Cardiac muscle cell (in vitro differentiated cells and primary cell): ENCODE results near the gene KANSL1. TPM values are rescaled to one million over a fixed set of nuclear protein-coding genes. Genes with fewer than 3 reads are reported as not detected.

Source experiments
- DNase-seq, 2 donors: peaks; one replicate each; pipeline versions ENCODE4 v3.0.0 to v3.0.0-alpha.2; 2010 to 2017; ENCODE audit warnings: low read depth in 1 of 2, low spot score in 1 of 2
- H3K27ac ChIP-seq: fragments of 200-600 bp; sonication (generic); 2 replicates; pipeline ENCODE4 v1.5.1; 2016
- H3K27me3 ChIP-seq: fragments of 200-600 bp; sonication (generic); 2 replicates; pipeline ENCODE4 v1.6.0; 2016; ENCODE audit warnings: control low read depth
- H3K36me3 ChIP-seq: fragments of 200-600 bp; sonication (generic); 2 replicates; pipeline ENCODE4 v1.5.1; 2016; ENCODE audit warnings: control low read depth
- H3K4me1 ChIP-seq: fragments of 200-600 bp; sonication (generic); 2 replicates; pipeline ENCODE4 v1.8.1; 2017; ENCODE audit warnings: low read depth, mild to moderate bottlenecking, mixed run types
- H3K4me3 ChIP-seq: fragments of 200-600 bp; sonication (generic); 2 replicates; pipeline ENCODE4 v1.5.1; 2016; ENCODE audit warnings: mild to moderate bottlenecking
- H3K9me3 ChIP-seq: fragments of 200-600 bp; sonication (generic); 2 replicates; pipeline ENCODE4 v1.5.1; 2017; ENCODE audit warnings: low read depth, mild to moderate bottlenecking, control low read depth
- polyA plus RNA-seq: library from polyadenylated mRNA; unstranded; fragments of >200 nt; fragmentation: Nextera tagmentation; extraction: Ambion mirVana; gene quantifications from 2 replicates; pipeline ENCODE4 v1.2.1, GENCODE V29; 2016
- total RNA-seq: library from RNA; depleted of rRNA; stranded (reverse); fragments of >200 nt; gene quantifications from 2 replicates; pipeline ENCODE4 v1.2.3, GENCODE V29; 2016
- TF ChIP-seq, protein P1 (sequence below): IDR thresholded peaks from 2 replicates; pipeline ENCODE4 v1.5.1; 2012; ENCODE audit warnings: low read depth, mild to moderate bottlenecking, low read length

Gene KANSL1
- total and polyA plus RNA-seq, 2 experiments from 2014 or later, result 52.6 to 109 TPM

- no peak overlapping the region for H3K27ac ChIP-seq
- no peaks in the 10 kb centered on the region for H3K9me3 ChIP-seq
- peak in 1 of 2 donors; percentile 14 for DNase-seq
- no peaks in the 10 kb centered on the region for H3K36me3 ChIP-seq
- H3K27me3 ChIP-seq, result no peaks in the 10 kb centered on the region
- TF ChIP-seq, protein P1, sequence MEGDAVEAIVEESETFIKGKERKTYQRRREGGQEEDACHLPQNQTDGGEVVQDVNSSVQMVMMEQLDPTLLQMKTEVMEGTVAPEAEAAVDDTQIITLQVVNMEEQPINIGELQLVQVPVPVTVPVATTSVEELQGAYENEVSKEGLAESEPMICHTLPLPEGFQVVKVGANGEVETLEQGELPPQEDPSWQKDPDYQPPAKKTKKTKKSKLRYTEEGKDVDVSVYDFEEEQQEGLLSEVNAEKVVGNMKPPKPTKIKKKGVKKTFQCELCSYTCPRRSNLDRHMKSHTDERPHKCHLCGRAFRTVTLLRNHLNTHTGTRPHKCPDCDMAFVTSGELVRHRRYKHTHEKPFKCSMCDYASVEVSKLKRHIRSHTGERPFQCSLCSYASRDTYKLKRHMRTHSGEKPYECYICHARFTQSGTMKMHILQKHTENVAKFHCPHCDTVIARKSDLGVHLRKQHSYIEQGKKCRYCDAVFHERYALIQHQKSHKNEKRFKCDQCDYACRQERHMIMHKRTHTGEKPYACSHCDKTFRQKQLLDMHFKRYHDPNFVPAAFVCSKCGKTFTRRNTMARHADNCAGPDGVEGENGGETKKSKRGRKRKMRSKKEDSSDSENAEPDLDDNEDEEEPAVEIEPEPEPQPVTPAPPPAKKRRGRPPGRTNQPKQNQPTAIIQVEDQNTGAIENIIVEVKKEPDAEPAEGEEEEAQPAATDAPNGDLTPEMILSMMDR, result no peak
- H3K4me3 ChIP-seq, result no peak overlapping the region
- no peaks in the 10 kb centered on the region for H3K4me1 ChIP-seq
Measured at GRCh38 chr17:46013502-46014165, 179.6 kb downstream of the KANSL1 start.

GRCh38 chr17:46013127-46013501 lies 180.1 kb downstream of the KANSL1 start:
- Histone ChIP-seq H3K27ac (no peak overlapping the region), H3K4me1 (no peaks in the 10 kb centered on the region), H3K27me3 (no peaks in the 10 kb centered on the region), H3K9me3 (no peaks in the 10 kb centered on the region), H3K36me3 (no peaks in the 10 kb centered on the region), H3K4me3 (no peak overlapping the region)
- DNase-seq, result no peak
- TF ChIP-seq, protein P1, result no peak

- no peaks in the 10 kb centered on the region for H3K27me3 ChIP-seq
- no peak overlapping the region for H3K27ac ChIP-seq
- no peaks in the 10 kb centered on the region for H3K4me1 ChIP-seq
- TF ChIP-seq, protein P1, result no peak
- H3K4me3 ChIP-seq, result no peak overlapping the region
- no peaks in the 10 kb centered on the region for H3K9me3 ChIP-seq
- no peak for DNase-seq
- no peaks in the 10 kb centered on the region for H3K36me3 ChIP-seq
Measured at GRCh38 chr17:46012506-46013079, 180.6 kb downstream of the KANSL1 start.

- no peaks in the 10 kb centered on the region for H3K27me3 ChIP-seq
- TF ChIP-seq, protein P1, result no peak
- no peaks in the 10 kb centered on the region for H3K36me3 ChIP-seq
- no peaks in the 10 kb centered on the region for H3K4me1 ChIP-seq
- DNase-seq, result no peak
- H3K9me3 ChIP-seq, result no peaks in the 10 kb centered on the region
- H3K4me3 ChIP-seq, result no peak overlapping the region
- H3K27ac ChIP-seq, result no peak overlapping the region
Measured at GRCh38 chr17:46011711-46012505, 181.3 kb downstream of the KANSL1 start.

DNA sequence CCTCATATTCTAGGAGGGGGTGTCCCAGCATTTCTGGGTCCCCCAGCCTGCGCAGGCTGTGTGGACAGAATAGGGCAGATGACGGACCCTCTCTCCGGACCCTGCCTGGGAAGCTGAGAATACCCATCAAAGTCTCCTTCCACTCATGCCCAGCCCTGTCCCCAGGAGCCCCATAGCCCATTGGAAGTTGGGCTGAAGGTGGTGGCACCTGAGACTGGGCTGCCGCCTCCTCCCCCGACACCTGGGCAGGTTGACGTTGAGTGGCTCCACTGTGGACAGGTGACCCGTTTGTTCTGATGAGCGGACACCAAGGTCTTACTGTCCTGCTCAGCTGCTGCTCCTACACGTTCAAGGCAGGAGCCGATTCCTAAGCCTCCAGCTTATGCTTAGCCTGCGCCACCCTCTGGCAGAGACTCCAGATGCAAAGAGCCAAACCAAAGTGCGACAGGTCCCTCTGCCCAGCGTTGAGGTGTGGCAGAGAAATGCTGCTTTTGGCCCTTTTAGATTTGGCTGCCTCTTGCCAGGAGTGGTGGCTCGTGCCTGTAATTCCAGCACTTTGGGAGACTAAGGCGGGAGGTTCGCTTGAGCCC lies 182.5 kb downstream of the KANSL1 start:
- TF ChIP-seq, protein P1, result no peak
- no peaks in the 10 kb centered on the region for H3K9me3 ChIP-seq
- H3K36me3 ChIP-seq, result no peaks in the 10 kb centered on the region
- H3K4me1 ChIP-seq, result no peaks in the 10 kb centered on the region
- no peak overlapping the region for H3K4me3 ChIP-seq
- DNase-seq, result no peak
- no peak overlapping the region for H3K27ac ChIP-seq
- H3K27me3 ChIP-seq, result no peaks in the 10 kb centered on the region
